OCI-LY3 (cell line): Measurements from ENCODE around the gene TIGD6.

ENCODE experiments used
- H2AFZ ChIP-seq: fragments of 200-600, 300-600 bp; shearing (Covaris generic); 2 replicates; pipeline ENCODE4 v1.6.0; 2014; ENCODE audit warnings: antibody characterized with exemption, low read depth, low read length
- H3K27ac ChIP-seq: fragments of 200-600, 300-600 bp; sonication (generic); 2 replicates; pipeline ENCODE4 v1.5.1; 2014; ENCODE audit warnings: mild to moderate bottlenecking, low read length, moderate library complexity, mixed read lengths
- H3K27me3 ChIP-seq: fragments of 200-600, 300-600 bp; sonication (generic); 2 replicates; pipeline ENCODE4 v1.6.1; 2014; ENCODE audit warnings: low read depth, low read length, mixed read lengths
- H3K36me3 ChIP-seq: fragments of 200-600, 300-600 bp; sonication (generic); replicated peaks from 2 replicates; pipeline ENCODE3; 2014; ENCODE audit warnings: low read depth, low read length, mixed read lengths
- H3K4me1 ChIP-seq: fragments of 300-600, 200-600 bp; sonication (generic); 2 replicates; pipeline ENCODE4 v1.6.1; 2014; ENCODE audit warnings: low read length, mixed read lengths
- H3K4me2 ChIP-seq: fragments of 200-600, 300-600 bp; sonication (generic); 2 replicates; pipeline ENCODE4 v1.6.1; 2014; ENCODE audit warnings: low read length, mixed read lengths
- H3K4me3 ChIP-seq: fragments of 300-600, 200-600 bp; sonication (generic); 2 replicates; pipeline ENCODE4 v1.5.1; 2014; ENCODE audit warnings: antibody characterized with exemption, mild to moderate bottlenecking, low read length, moderate library complexity
- H3K79me2 ChIP-seq: fragments of 300-600, 200-600 bp; shearing (Covaris generic); 2 replicates; pipeline ENCODE4 v1.6.1; 2014; ENCODE audit warnings: mild to moderate bottlenecking, low read length, mixed read lengths
- H3K9ac ChIP-seq: fragments of 300-600, 200-600 bp; shearing (Covaris generic); 2 replicates; pipeline ENCODE4 v1.6.0; 2014; ENCODE audit warnings: mild to moderate bottlenecking, low read length, moderate library complexity
- H3K9me3 ChIP-seq: fragments of 200-600, 300-600 bp; shearing (Covaris generic); 2 replicates; pipeline ENCODE4 v1.6.1; 2014; ENCODE audit warnings: low read length, mixed read lengths; ENCODE audit not compliant: insufficient read depth
- H4K20me1 ChIP-seq: fragments of 200-600, 300-600 bp; sonication (generic); 2 replicates; pipeline ENCODE4 v1.6.1; 2016; ENCODE audit warnings: low read length, mixed read lengths; ENCODE audit not compliant: insufficient read depth
- CTCF ChIP-seq: fragments of 200-600, 300-600 bp; sonication (generic); IDR thresholded peaks from 2 replicates; pipeline ENCODE4 v1.5.1; 2014; ENCODE audit warnings: antibody characterized with exemption, low read length, low read depth
- EZH2phosphoT487 ChIP-seq: fragments of 200-600 bp; shearing (Covaris generic); IDR thresholded peaks from 2 replicates; pipeline ENCODE4 v1.6.1; 2018; ENCODE audit warnings: antibody characterized with exemption, mixed run types, low read depth

TIGD6 gene

DNA sequence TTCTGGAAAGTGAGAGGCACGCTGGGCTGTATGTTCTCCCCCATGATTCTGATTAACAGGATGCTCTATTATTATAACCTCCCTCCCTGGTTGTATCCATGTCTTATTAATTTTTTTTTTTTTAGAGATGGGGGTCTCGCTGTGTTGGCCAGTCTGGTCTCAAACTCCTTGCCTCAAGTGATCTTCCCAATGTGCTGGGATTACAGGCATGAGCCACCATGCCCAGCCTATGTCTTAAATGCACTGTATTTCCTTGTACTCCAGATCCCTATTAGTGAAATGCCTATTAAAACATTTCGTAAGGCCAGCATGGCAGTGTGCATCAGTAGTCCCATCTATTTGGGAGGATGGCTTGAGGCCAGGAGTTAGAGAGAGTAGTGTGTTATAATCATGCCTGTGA, 7.0 kb downstream of the TIGD6 start:
- Histone ChIP-seq H3K27me3 (no peaks in the 10 kb centered on the region), H3K79me2 (no peaks in the 10 kb centered on the region), H3K36me3 (no peaks in the 10 kb centered on the region), H3K9ac (no peak overlapping the region), H4K20me1 (no peaks in the 10 kb centered on the region), H3K4me2 (no peak overlapping the region), H3K9me3 (no peaks in the 10 kb centered on the region), H3K27ac (no peak overlapping the region), H3K4me3 (no peak overlapping the region), H2AFZ (no peak overlapping the region), H3K4me1 (no peaks in the 10 kb centered on the region)
- no peak for TF ChIP-seq EZH2phosphoT487
- no peak for TF ChIP-seq CTCF

DNA sequence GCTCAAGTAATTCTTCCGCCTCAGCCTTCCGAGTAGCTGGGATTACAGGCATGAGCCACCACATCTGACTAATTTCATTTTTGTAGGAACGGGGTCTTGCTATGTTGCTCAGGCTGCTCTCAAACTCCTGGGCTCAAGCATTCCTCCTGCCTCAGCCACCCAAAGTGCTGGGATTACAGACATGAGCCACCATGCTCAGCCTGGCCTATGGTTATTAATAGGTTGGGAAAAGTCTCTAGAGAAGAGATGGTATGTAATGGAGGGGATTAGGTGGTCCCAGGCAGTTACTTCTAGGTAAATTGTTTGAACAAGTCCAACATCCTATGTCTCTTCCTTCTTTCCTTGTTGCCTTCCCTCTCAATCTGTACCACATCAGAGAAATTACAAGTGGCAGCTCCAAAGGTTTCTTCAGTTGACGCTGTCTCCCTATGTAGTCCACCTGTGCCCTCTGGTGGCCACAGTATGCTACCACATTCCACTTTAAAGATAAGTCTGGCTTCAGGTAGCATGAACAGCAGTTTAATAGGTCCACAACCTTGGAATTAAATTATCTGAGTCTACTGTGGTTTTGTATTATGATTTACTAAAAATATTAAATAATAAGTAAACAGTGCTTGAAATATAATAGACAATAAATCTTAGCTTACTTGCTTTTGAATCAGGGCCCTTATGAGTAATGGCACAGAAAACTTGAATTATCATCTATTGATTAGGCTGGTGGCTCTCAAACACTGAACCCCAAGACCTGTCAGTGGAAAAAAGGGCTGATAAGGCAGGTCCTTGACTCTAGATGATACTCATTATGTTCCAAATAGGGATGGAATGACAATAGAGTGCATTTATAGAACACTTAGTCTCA, 9.7 kb downstream of the TIGD6 start:
- Histone ChIP-seq H3K9ac (no peak overlapping the region), H3K27ac (no peak overlapping the region), H3K9me3 (no peaks in the 10 kb centered on the region)

DNA sequence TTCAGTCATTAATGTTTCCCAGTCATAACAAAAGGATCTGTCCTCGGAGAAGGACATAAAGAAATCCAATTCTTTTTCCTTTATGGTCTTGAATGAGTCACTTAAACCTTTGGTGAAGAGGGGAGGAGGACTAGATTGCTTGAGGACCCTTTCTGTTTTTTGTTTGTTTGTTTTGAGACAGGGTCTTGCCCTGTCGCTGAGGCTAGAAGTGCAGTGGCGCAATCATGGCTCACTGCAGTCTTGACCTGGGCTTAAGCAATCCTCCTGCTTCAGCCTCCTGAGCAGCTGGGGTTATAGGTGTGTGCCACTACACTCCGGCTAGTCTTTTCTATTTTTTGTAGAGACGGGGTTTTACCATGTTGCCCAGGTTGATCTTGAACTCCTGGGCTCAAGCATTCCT, 12.3 kb downstream of the TIGD6 start:
- H3K4me2 ChIP-seq, result no peak overlapping the region
- no peak overlapping the region for H2AFZ ChIP-seq
- no peaks in the 10 kb centered on the region for H3K9me3 ChIP-seq
- no peaks in the 10 kb centered on the region for H3K79me2 ChIP-seq
- no peak overlapping the region for H3K9ac ChIP-seq
- no peak for TF ChIP-seq CTCF
- TF ChIP-seq EZH2phosphoT487, result no peak
- no peak overlapping the region for H3K4me3 ChIP-seq
- H3K4me1 ChIP-seq, result no peaks in the 10 kb centered on the region
- no peaks in the 10 kb centered on the region for H4K20me1 ChIP-seq
- H3K36me3 ChIP-seq, result no peaks in the 10 kb centered on the region
- H3K27ac ChIP-seq, result no peak overlapping the region
- H3K27me3 ChIP-seq, result no peaks in the 10 kb centered on the region

More for the DNA sequence above, 9.7 kb downstream of the TIGD6 start:
- Histone ChIP-seq H3K36me3 (no peaks in the 10 kb centered on the region), H3K4me1 (no peaks in the 10 kb centered on the region), H2AFZ (no peak overlapping the region), H3K27me3 (no peaks in the 10 kb centered on the region), H3K4me2 (no peak overlapping the region), H3K79me2 (no peaks in the 10 kb centered on the region), H4K20me1 (no peaks in the 10 kb centered on the region), H3K4me3 (no peak overlapping the region)
- TF ChIP-seq CTCF (peak; percentile 78), EZH2phosphoT487 (no peak)

DNA sequence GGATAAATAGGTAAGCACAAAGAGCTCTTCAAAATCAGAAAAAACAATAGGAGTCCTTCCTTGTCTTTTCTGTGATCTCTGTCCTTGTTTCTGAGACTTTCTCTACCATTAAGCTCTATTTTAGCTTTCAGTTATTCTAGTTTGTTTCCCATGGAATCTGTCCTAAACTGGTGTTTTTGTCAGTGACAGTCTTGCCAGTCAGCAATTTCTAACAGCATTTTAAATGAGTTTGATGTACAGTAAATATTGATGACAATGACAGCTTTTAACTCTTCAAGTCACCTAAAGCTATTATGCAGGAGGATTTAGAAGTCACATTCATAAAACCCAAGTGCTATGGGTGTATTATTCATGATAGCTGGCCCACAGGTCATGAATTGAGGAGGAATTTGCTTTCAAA, 17.9 kb downstream of the TIGD6 start:
- H3K27me3 ChIP-seq, result no peaks in the 10 kb centered on the region

More for the DNA sequence above, 17.9 kb downstream of the TIGD6 start:
- Histone ChIP-seq H4K20me1 (no peaks in the 10 kb centered on the region), H3K4me1 (no peaks in the 10 kb centered on the region), H3K79me2 (no peaks in the 10 kb centered on the region), H3K9me3 (no peaks in the 10 kb centered on the region), H3K9ac (no peak overlapping the region), H3K27ac (no peak overlapping the region), H3K36me3 (no peaks in the 10 kb centered on the region), H2AFZ (no peak overlapping the region), H3K4me2 (no peak overlapping the region), H3K4me3 (no peak overlapping the region)
- no peak for TF ChIP-seq CTCF
- no peak for TF ChIP-seq EZH2phosphoT487
